Progenitor cell of endocrine pancreas (in vitro differentiated cells): ENCODE results near the gene TBX21. TPM values are rescaled to one million over a fixed set of nuclear protein-coding genes. Genes with fewer than 3 reads are reported as not detected.

Source experiments
- DNase-seq: peaks from one replicate; pipeline ENCODE4 v3.0.0; 2021; ENCODE audit warnings: low spot score; ENCODE audit not compliant: unreplicated experiment
- H3K27ac Mint-ChIP-seq: 2 replicates; pipeline ENCODE4 v1.8.0; 2021; ENCODE audit warnings: mild to moderate bottlenecking, moderate library complexity, mixed read lengths
- H3K27me3 Mint-ChIP-seq: 2 replicates; pipeline ENCODE4 v1.8.0; 2021; ENCODE audit warnings: mixed read lengths
- H3K36me3 Mint-ChIP-seq: 2 replicates; pipeline ENCODE4 v1.8.0; 2022; ENCODE audit warnings: mixed read lengths; ENCODE audit not compliant: insufficient read depth
- H3K4me1 Mint-ChIP-seq: 2 replicates; pipeline ENCODE4 v1.8.0; 2021; ENCODE audit warnings: low read depth, mixed read lengths
- H3K4me3 Mint-ChIP-seq: 2 replicates; pipeline ENCODE4 v1.8.0; 2021; ENCODE audit warnings: low read depth, mild to moderate bottlenecking, moderate library complexity, mixed read lengths
- H3K9me3 Mint-ChIP-seq: 2 replicates; pipeline ENCODE4 v1.8.0; 2021; ENCODE audit warnings: low read depth, mixed read lengths
- total RNA-seq: library from RNA; stranded (reverse); gene quantifications from 2 replicates; pipeline ENCODE4 v1.2.1, GENCODE V29; 2021
- TF ChIP-seq, protein P1 (sequence below): fragments of 200-600 bp; sonication (generic); IDR thresholded peaks from one replicate; pipeline ENCODE4 v1.5.0; 2021; ENCODE audit warnings: antibody characterized with exemption, mild to moderate bottlenecking; ENCODE audit not compliant: unreplicated experiment

Gene TBX21
- total RNA-seq, 1 donor from 2014 or later = not detected

DNA sequence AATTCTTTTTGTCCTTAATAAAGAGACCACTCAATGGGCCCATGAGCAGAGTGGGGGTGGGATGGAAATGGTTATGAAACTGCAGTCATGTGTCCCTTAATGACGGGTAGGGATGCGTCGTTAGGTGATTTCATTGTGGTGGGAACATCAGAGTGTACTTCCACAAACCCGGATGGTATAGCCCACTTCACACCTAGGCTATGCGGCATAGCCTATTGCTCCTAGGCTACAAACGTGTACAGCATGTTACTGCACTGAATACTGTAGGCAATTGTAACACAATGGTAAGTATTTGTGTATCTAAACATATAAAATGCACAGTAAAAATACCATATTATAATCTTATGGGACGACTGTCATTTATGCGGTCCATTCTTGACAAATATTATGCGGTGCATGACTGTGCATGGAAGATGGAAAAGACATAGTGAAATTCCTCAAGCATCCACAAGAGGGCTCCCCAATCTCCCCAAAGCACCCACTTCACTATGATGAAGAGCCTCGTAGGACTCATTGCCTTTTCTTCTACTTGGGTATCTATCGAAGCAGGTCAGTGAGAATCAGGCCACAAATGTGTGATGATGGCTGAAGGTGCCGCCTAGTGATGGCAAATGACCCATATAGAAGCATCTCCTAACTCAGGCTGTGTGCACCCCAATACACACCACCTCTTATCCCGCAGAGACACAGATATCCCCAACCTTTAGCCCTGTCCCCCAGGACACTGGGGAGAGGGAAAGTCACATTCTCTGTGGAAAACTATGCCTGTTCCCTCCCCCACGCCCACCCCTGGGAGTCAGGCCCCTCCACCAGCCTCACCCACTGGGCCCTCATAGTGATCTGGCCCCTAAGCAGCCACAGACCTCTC is 43.5 kb downstream of the TBX21 start:
- DNase-seq = no peak
- no peaks in the 10 kb centered on the region for H3K9me3 Mint-ChIP-seq
- no peaks in the 10 kb centered on the region for H3K36me3 Mint-ChIP-seq
- no peak overlapping the region for H3K27ac Mint-ChIP-seq
- H3K27me3 Mint-ChIP-seq = peaks cover 76% of the 10 kb centered on the region
- TF ChIP-seq, protein P1, sequence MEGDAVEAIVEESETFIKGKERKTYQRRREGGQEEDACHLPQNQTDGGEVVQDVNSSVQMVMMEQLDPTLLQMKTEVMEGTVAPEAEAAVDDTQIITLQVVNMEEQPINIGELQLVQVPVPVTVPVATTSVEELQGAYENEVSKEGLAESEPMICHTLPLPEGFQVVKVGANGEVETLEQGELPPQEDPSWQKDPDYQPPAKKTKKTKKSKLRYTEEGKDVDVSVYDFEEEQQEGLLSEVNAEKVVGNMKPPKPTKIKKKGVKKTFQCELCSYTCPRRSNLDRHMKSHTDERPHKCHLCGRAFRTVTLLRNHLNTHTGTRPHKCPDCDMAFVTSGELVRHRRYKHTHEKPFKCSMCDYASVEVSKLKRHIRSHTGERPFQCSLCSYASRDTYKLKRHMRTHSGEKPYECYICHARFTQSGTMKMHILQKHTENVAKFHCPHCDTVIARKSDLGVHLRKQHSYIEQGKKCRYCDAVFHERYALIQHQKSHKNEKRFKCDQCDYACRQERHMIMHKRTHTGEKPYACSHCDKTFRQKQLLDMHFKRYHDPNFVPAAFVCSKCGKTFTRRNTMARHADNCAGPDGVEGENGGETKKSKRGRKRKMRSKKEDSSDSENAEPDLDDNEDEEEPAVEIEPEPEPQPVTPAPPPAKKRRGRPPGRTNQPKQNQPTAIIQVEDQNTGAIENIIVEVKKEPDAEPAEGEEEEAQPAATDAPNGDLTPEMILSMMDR = peak; percentile 66
- no peaks in the 10 kb centered on the region for H3K4me1 Mint-ChIP-seq
- H3K4me3 Mint-ChIP-seq = no peak overlapping the region

DNA sequence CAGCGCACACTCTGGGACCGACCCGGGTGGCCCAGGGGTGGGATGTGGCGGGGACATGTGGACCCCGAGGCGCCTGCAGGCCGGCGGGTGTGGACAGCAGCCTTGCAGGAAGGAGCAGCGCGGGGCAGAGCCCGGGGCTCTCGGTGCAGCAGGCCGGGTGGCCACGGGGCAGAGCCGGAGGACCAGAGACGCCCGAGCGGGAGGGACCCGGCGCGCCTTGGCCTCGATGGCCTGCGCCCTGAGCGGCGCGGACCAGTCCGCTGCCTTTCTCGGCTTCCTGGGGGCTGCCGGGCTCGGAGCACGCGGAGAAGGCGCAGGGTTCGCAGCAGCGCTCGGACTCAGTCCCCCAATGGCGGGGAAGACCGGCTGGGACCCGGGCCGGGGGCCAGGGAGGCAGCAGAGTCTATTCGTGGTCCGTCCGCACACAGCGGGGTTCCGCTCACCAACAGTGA is 45.2 kb downstream of the TBX21 start:
- TF ChIP-seq, protein P1 = no peak
- Mint-ChIP-seq H3K27ac (no peak overlapping the region), H3K9me3 (no peaks in the 10 kb centered on the region), H3K36me3 (no peaks in the 10 kb centered on the region), H3K4me3 (no peak overlapping the region), H3K4me1 (no peaks in the 10 kb centered on the region), H3K27me3 (peaks cover 85% of the 10 kb centered on the region)
- no peak for DNase-seq

DNA sequence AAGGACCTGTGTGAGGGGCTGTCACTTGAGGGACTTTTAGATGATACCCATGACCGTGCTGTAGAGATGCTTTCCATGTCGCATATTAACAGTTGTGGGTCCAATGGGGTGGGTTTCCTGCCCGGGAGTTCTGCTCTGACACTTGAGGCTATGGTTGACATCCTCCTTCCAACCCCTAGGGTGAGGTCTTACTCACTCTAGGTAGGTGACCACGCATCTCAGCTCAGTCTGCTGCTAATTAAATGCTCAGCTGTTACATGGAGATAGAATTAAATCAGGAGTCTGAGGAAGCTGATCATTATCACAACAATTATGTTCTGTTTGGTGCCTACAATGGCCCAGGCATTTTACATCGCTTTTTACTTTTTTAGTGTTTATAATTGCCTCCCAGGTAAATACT is 48.4 kb downstream of the TBX21 start:
- TF ChIP-seq, protein P1 = no peak
- H3K27ac Mint-ChIP-seq = no peak overlapping the region
- no peak overlapping the region for H3K4me3 Mint-ChIP-seq
- peaks cover 69% of the 10 kb centered on the region for H3K27me3 Mint-ChIP-seq
- no peaks in the 10 kb centered on the region for H3K9me3 Mint-ChIP-seq
- no peak for DNase-seq
- H3K4me1 Mint-ChIP-seq = no peaks in the 10 kb centered on the region
- no peaks in the 10 kb centered on the region for H3K36me3 Mint-ChIP-seq

DNA sequence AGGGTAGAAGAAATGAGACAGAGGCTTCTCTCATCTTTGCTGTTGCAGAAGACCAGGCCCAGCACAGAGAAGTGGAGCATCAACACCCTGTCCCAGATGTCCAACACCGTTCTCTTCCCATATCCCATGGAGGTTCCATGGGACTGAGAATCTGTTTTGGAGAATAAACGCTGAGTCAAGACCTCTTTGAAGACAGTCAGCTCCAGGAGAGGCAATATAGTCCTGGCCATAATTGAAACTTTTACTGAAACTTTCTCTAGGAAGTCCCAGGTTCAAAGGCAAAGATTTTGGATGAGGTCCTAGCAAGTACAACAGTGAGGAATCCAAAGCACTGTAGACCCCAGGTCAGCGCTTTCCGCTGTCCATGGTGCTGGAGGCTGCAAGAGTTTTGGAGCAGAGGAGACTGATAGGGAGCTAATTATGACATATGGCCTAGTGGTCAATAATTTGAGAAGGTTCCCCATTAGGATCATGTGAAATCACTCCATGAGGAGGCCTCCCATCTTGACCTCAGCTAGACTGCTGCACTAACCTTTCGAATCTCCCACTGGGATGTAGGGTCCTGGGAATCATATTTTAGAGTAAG is 52.6 kb downstream of the TBX21 start:
- Mint-ChIP-seq H3K27ac (no peak overlapping the region), H3K27me3 (peaks cover 74% of the 10 kb centered on the region), H3K36me3 (no peaks in the 10 kb centered on the region), H3K9me3 (no peaks in the 10 kb centered on the region), H3K4me1 (no peaks in the 10 kb centered on the region), H3K4me3 (no peak overlapping the region)
- DNase-seq = peak; percentile 72
- TF ChIP-seq, protein P1 = no peak

DNA sequence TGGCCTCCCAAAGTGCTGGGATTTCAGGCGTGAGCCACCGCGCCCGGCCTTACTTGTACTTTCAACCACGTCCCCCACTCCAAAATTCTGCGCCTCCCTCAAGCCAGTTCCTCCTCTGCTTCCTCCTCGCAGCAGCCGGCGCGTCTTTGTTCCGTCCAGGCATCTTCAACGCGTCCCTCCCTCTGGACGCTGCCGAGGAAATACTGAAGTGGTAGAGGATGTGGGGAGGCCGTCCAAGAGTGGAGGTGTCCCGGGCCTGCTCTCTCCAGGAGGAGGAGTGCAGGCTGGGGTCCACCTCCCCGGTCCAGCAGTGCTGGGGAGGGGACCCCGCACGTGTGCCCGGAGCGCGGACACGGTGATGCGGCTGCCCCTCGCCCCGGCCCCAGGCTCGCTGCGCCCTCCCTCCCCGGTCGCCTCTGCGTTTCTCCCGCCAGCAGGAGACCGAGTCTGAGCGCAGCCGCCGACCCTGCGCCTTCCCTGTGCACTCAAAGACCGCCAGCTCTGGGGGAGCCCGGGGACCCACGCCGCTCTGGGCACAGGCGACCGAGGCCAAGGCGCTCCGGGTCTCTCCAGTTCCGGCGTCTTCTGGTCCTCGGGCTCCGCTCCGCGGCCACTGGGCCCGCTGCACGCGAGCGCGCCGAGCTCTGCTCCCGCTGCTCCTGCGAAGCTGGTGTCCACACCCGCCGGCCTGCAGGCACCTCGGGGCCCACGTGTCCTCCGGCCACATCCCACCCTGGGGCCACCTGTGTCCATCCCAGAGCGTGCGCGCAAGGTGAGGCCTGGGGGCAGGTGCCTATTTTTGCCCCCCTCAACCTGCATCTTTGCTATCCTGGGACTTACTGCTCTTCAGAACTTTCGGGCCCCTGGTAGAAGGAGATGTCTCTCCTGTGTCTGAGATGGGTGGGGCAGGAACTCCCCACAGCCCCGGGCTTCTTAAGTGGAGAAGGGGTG is 56.9 kb downstream of the TBX21 start:
- no peaks in the 10 kb centered on the region for H3K9me3 Mint-ChIP-seq
- TF ChIP-seq, protein P1 = peak; percentile 47
- peaks cover 83% of the 10 kb centered on the region for H3K27me3 Mint-ChIP-seq
- no peaks in the 10 kb centered on the region for H3K4me1 Mint-ChIP-seq
- peak; percentile 39 for DNase-seq
- H3K27ac Mint-ChIP-seq = no peak overlapping the region
- no peaks in the 10 kb centered on the region for H3K36me3 Mint-ChIP-seq
- H3K4me3 Mint-ChIP-seq = no peak overlapping the region
